HepG2 (cell line): Measurements from ENCODE around the gene PKD1L1. TPM values are rescaled to one million over a fixed set of nuclear protein-coding genes. Genes with fewer than 3 reads are reported as not detected.

Source experiments
- ATAC-seq: fragments of 200-7000 bp; cut with Tn5 transposase; 3 replicates; pipeline ENCODE4 v1.9.1; 2020; ENCODE audit warnings: mild to moderate bottlenecking, moderate library complexity
- BruUV-seq: library from RNA; stranded (reverse); fragments of 400-500 nt; replicated peaks from 2 replicates; lab custom pipeline; 2021; lab: Mats Ljungman, UMichigan
- CTCF ChIA-PET: fragments of 300-600 bp; formaldehyde crosslinking; extraction: SDS; loops from one replicate; lab custom pipeline; 2021; ENCODE audit warnings: low total read pairs, inconsistent platforms, low intra/inter-chr PET ratio; lab: Yijun Ruan, JAX
- POLR2A ChIA-PET: fragments of 350-600 bp; sonication (Branson Sonifier 250); formaldehyde crosslinking; loops from one replicate; lab custom pipeline; 2020; ENCODE audit warnings: antibody characterized with exemption, inconsistent platforms; lab: Yijun Ruan, JAX
- DNase-seq: peaks from one replicate; pipeline ENCODE4 v3.0.0-alpha.2; 2015; ENCODE audit warnings: low spot score
- FAIRE-seq: peaks from 3 replicates; lab custom pipeline; 2011; peaks lifted over from hg19 to GRCh38; lab: Jason Lieb, UNC
- H2AFZ ChIP-seq: one replicate; pipeline ENCODE4 v1.6.1; 2011; ENCODE audit warnings: low read length, inconsistent platforms
- H3K27ac ChIP-seq: fragments of 300-600 bp; 3 replicates; pipeline ENCODE4 v1.8.0; 2011; ENCODE audit warnings: mixed run types, mild to moderate bottlenecking, mixed read lengths, low read length, inconsistent platforms; ENCODE audit not compliant: insufficient read depth; ENCODE audit errors: extremely low read length
- H3K27me3 ChIP-seq, 2 experiments: fragments of 200-600 bp in 1 of 2; 2 replicates in 1 of 2; 3 replicates in 1 of 2; pipeline versions ENCODE4 v1.6.0 to v1.8.0; 2011; ENCODE audit warnings: low read length in 2 of 2, mild to moderate bottlenecking in 2 of 2, moderate library complexity in 2 of 2, inconsistent platforms in 1 of 2; ENCODE audit not compliant: insufficient read depth in 2 of 2, control insufficient read depth in 1 of 2
- H3K36me3 ChIP-seq, 2 experiments: fragments of 200-600 bp in 1 of 2; replicated peaks in 1 of 2; 2 replicates in 1 of 2; 3 replicates in 1 of 2; pipeline versions ENCODE4 v1.5.1 to v1.8.0; 2011; ENCODE audit warnings: low read length in 2 of 2, inconsistent platforms in 1 of 2; ENCODE audit not compliant: insufficient read depth in 2 of 2, control insufficient read depth in 1 of 2
- H3K4me1 ChIP-seq: 2 replicates; pipeline ENCODE4 v1.5.1; 2012; ENCODE audit warnings: low read length, inconsistent platforms; ENCODE audit not compliant: insufficient read depth
- H3K4me2 ChIP-seq: 2 replicates; pipeline ENCODE4 v1.6.0; 2011; ENCODE audit warnings: low read depth, low read length, inconsistent platforms
- H3K4me3 ChIP-seq, 3 experiments: fragments of 200-600 bp in 1 of 3; sonication (generic), shearing (Covaris generic) in 1 of 3; replicated peaks in 1 of 3; 2 replicates each; pipeline ENCODE4 v1.5.1; 2011 to 2016; ENCODE audit warnings: low read length in 3 of 3, inconsistent platforms in 2 of 3, low read depth in 2 of 3, mild to moderate bottlenecking in 2 of 3, control low read depth in 1 of 3, mixed read lengths in 1 of 3; ENCODE audit not compliant: insufficient read depth in 1 of 3
- H3K79me2 ChIP-seq: one replicate; pipeline ENCODE4 v1.6.1; 2011; ENCODE audit warnings: low read length, inconsistent platforms; ENCODE audit not compliant: insufficient read depth
- H3K9ac ChIP-seq: 2 replicates; pipeline ENCODE4 v1.6.0; 2011; ENCODE audit warnings: mild to moderate bottlenecking, low read depth, low read length, inconsistent platforms; ENCODE audit not compliant: insufficient read depth
- H3K9me3 ChIP-seq: 2 replicates; pipeline ENCODE4 v1.5.1; 2012; ENCODE audit warnings: mild to moderate bottlenecking, low read length
- H4K20me1 ChIP-seq: 2 replicates; pipeline ENCODE4 v1.6.0; 2011; ENCODE audit warnings: inconsistent platforms, mild to moderate bottlenecking, low read length, moderate library complexity; ENCODE audit not compliant: insufficient read depth
- ASH2L ChIP-seq: fragments of 300-600, 200-600 bp; sonication (generic); IDR thresholded peaks from 2 replicates; pipeline ENCODE4 v1.7.0; 2017; ENCODE audit warnings: low read depth, mild to moderate bottlenecking, moderate library complexity, mixed read lengths, low read length; ENCODE audit not compliant: insufficient read length
- KLF6 ChIP-seq: IDR thresholded peaks from 2 replicates; pipeline ENCODE4 v1.8.0; 2016; ENCODE audit warnings: missing biosample characterization, missing genetic modification reagents
- MXD4 ChIP-seq: IDR thresholded peaks from 2 replicates; pipeline ENCODE4 v1.6.1; 2016; ENCODE audit warnings: mild to moderate bottlenecking, missing biosample characterization, missing genetic modification reagents
- NCOA1 ChIP-seq: sonication (generic); formaldehyde crosslinking; IDR thresholded peaks from 2 replicates; pipeline ENCODE4 v1.9.0; 2021; ENCODE audit warnings: missing genetic modification reagents
- TRAFD1 ChIP-seq: sonication (generic); formaldehyde crosslinking; IDR thresholded peaks from 2 replicates; pipeline ENCODE4 v1.5.1; 2020; ENCODE audit warnings: missing genetic modification reagents, mild to moderate bottlenecking, borderline replicate concordance
- ZFP41 ChIP-seq: sonication (generic); formaldehyde crosslinking; IDR thresholded peaks from 2 replicates; pipeline ENCODE4 v1.4.0; 2020; ENCODE audit warnings: mild to moderate bottlenecking, missing genetic modification reagents, borderline replicate concordance
- ZNF354B ChIP-seq: sonication (generic); formaldehyde crosslinking; IDR thresholded peaks from 2 replicates; pipeline ENCODE4 v1.8.0; 2022; ENCODE audit warnings: mild to moderate bottlenecking, missing genetic modification reagents
- ZNF567 ChIP-seq: sonication (generic); formaldehyde crosslinking; IDR thresholded peaks from 2 replicates; pipeline ENCODE4 v1.8.1; 2023; ENCODE audit warnings: mild to moderate bottlenecking, missing genetic modification reagents, borderline replicate concordance
- WGBS: methylation state at CpG from one replicate; pipeline ENCODE4 v1.1.6; 2017; ENCODE audit warnings: low lambda C conversion rate; 5-methylcytosine and 5-hydroxymethylcytosine counted together
- in situ Hi-C: cut with HindIII; loops from 2 replicates; pipeline ENCODE4 v1.10.0; 2017; ENCODE audit warnings: low pct_unique_long_range_greater_than_20kb; ENCODE audit not compliant: extremely low pct_ligation_motif_present
- intact Hi-C: fragments of 100-400 bp; cut with micrococcal nuclease; formaldehyde crosslinking; loops from one replicate; pipeline ENCODE4 v1.10.0; 2022; ENCODE audit not compliant: unreplicated experiment
- polyA plus RNA-seq, 8 experiments: library from polyadenylated mRNA; depleted of rRNA in 3 of 8; stranded (reverse) in 7 of 8; unstranded in 1 of 8; fragments of >200 nt; fragmentation: Illumina TruSeq in 4 of 8; extraction: Trizol in 4 of 8; gene quantifications; 2 replicates each; pipeline versions ENCODE4 v1.2.1 to v1.2.3, GENCODE V29; 2011 to 2016; ENCODE audit warnings: low read depth in 4 of 8, missing spikeins in 1 of 8, mixed read lengths in 1 of 8; ENCODE audit not compliant: insufficient read depth in 1 of 8
- total RNA-seq, 5 experiments: library from RNA; depleted of rRNA; stranded (reverse); fragments of >200 nt; fragmentation: Illumina TruSeq; extraction: Trizol; gene quantifications; 2 replicates each; pipeline ENCODE4 v1.2.3, GENCODE V29; 2016; ENCODE audit warnings: low read depth in 1 of 5

Gene PKD1L1
- total and polyA plus RNA-seq, 2 of the 13 experiments (the other 11 are each of a cell fraction or from before 2014, with no cell fraction given): 0.01 TPM; not detected in 1

DNA sequence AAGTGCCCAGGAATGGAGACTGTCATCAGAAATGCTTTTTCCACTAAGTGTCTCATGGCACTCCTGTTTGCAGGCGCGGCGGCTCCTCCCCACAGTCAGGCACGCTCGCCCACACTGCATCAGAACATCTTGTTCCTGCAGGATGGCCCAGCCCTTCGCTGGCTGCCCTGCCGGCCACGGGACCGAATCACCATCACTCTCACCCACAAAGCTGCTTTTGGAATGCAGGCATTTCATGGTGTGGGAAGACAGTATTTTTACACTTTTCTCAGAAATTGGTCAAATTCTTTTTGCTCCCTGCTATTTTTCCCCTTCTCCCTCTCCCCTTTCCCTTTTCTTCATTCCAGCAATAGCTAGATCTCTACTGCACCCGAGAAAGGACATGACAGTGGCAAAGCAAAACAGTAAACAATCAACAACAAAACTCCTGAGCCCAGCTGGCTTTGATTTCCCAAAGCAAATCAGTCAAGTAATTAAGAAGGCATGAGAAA lies 190.3 kb downstream of the PKD1L1 start:
- Histone ChIP-seq H2AFZ (no peak overlapping the region), H3K79me2 (no peaks in the 10 kb centered on the region), H3K4me3 (no peak overlapping the region), H3K27me3 (no peaks in the 10 kb centered on the region), H3K36me3 (no peaks in the 10 kb centered on the region), H3K27ac (no peak overlapping the region), H3K9me3 (no peaks in the 10 kb centered on the region), H3K4me2 (no peak overlapping the region)
- DNase-seq (no peak), ATAC-seq (no peak), FAIRE-seq (no peak)
- CTCF ChIA-PET: no interaction called here
- POLR2A ChIA-PET: no interaction called here
- BruUV-seq: no TSS peak
- in situ Hi-C loops (no loop called here), intact Hi-C loops (no loop called here)
- 93% methylated on average over 10 of the region's 10 CpGs for WGBS
- TF ChIP-seq KLF6: no peak
- TF ChIP-seq ZFP41: no peak
- no peak for TF ChIP-seq NCOA1 (CRISPR knock-in tag)
- TF ChIP-seq MXD4 (CRISPR knock-in tag): no peak
- no peak for TF ChIP-seq TRAFD1 (CRISPR knock-in tag)
- no peak for TF ChIP-seq ASH2L
- no peak for TF ChIP-seq ZNF354B (CRISPR knock-in tag)
- TF ChIP-seq ZNF567: no peak
- TF ChIP-seq, all 625 proteins: peak for 0
- H4K20me1 ChIP-seq: no peaks in the 10 kb centered on the region
- peaks cover 34% of the 10 kb centered on the region for H3K4me1 ChIP-seq
- H3K9ac ChIP-seq: no peak overlapping the region
